ENCODE results near the gene ATP10A.

ATP10A gene

GRCh38 chr15:25701721-25702465 lies 161.2 kb downstream of the ATP10A start:
- Histone ChIP-seq H3K9ac (ENCODE audit: low read length) (no peak overlapping the region), H3K27me3 (replicated peaks; ENCODE audit: insufficient read depth, low read length) (no peaks in the 10 kb centered on the region), H3K4me3 (ENCODE audit: low read length) (no peak overlapping the region), H2AFZ (ENCODE audit: low read length) (no peak overlapping the region), H3K4me1 (ENCODE audit: low read length) (no peaks in the 10 kb centered on the region), H3K9me3 (replicated peaks; ENCODE audit: insufficient read depth, low read length) (no peaks in the 10 kb centered on the region), H3K36me3 (replicated peaks; ENCODE audit: insufficient read depth, low read length) (no peaks in the 10 kb centered on the region), H3K79me2 (ENCODE audit: low read length) (no peaks in the 10 kb centered on the region), H3F3A (ENCODE audit: insufficient read depth, low read length) (no peaks in the 10 kb centered on the region), H3K4me2 (ENCODE audit: low read depth, low read length) (no peak overlapping the region), H3K27ac (ENCODE audit: low read length) (no peak overlapping the region), H4K20me1 (ENCODE audit: insufficient read depth, low read length) (no peaks in the 10 kb centered on the region), H3K9me2 (replicated peaks; ENCODE audit: insufficient read depth, low read length) (no peaks in the 10 kb centered on the region)
- no peak for DNase-seq
- TF ChIP-seq CTCF (IDR thresholded peaks at IDR 0.05; ENCODE audit: low read length) (no peak), EZH2phosphoT487 (IDR thresholded peaks at IDR 0.05; ENCODE audit: low read length) (no peak), EZH2 (optimal IDR thresholded peaks at IDR 0.05; ENCODE audit: low read depth, low read length) (no peak)

GRCh38 chr15:25700916-25701315 lies 162.2 kb downstream of the ATP10A start:
- Histone ChIP-seq H3K79me2 (ENCODE audit: low read length) (no peaks in the 10 kb centered on the region), H4K20me1 (ENCODE audit: insufficient read depth, low read length) (no peaks in the 10 kb centered on the region), H3K27me3 (replicated peaks; ENCODE audit: insufficient read depth, low read length) (no peaks in the 10 kb centered on the region), H3K4me3 (ENCODE audit: low read length) (no peak overlapping the region), H3K9me3 (replicated peaks; ENCODE audit: insufficient read depth, low read length) (no peaks in the 10 kb centered on the region), H2AFZ (ENCODE audit: low read length) (no peak overlapping the region), H3K4me2 (ENCODE audit: low read depth, low read length) (no peak overlapping the region), H3K4me1 (ENCODE audit: low read length) (no peaks in the 10 kb centered on the region), H3F3A (ENCODE audit: insufficient read depth, low read length) (no peaks in the 10 kb centered on the region), H3K9me2 (replicated peaks; ENCODE audit: insufficient read depth, low read length) (no peaks in the 10 kb centered on the region), H3K36me3 (replicated peaks; ENCODE audit: insufficient read depth, low read length) (no peaks in the 10 kb centered on the region), H3K9ac (ENCODE audit: low read length) (no peak overlapping the region), H3K27ac (ENCODE audit: low read length) (no peak overlapping the region)
- TF ChIP-seq EZH2 (optimal IDR thresholded peaks at IDR 0.05; ENCODE audit: low read depth, low read length) (no peak), CTCF (IDR thresholded peaks at IDR 0.05; ENCODE audit: low read length) (no peak), EZH2phosphoT487 (IDR thresholded peaks at IDR 0.05; ENCODE audit: low read length) (no peak)
- DNase-seq, result no peak

GRCh38 chr15:25697586-25697985 lies 165.5 kb downstream of the ATP10A start:
- Histone ChIP-seq H3K4me2 (ENCODE audit: low read depth, low read length) (no peak overlapping the region), H2AFZ (ENCODE audit: low read length) (no peak overlapping the region), H4K20me1 (ENCODE audit: insufficient read depth, low read length) (no peaks in the 10 kb centered on the region), H3K9ac (ENCODE audit: low read length) (no peak overlapping the region), H3F3A (ENCODE audit: insufficient read depth, low read length) (no peaks in the 10 kb centered on the region), H3K27me3 (replicated peaks; ENCODE audit: insufficient read depth, low read length) (no peaks in the 10 kb centered on the region), H3K79me2 (ENCODE audit: low read length) (no peaks in the 10 kb centered on the region), H3K9me2 (replicated peaks; ENCODE audit: insufficient read depth, low read length) (no peaks in the 10 kb centered on the region), H3K9me3 (replicated peaks; ENCODE audit: insufficient read depth, low read length) (no peaks in the 10 kb centered on the region), H3K4me1 (ENCODE audit: low read length) (no peaks in the 10 kb centered on the region), H3K4me3 (ENCODE audit: low read length) (no peak overlapping the region), H3K27ac (ENCODE audit: low read length) (no peak overlapping the region), H3K36me3 (replicated peaks; ENCODE audit: insufficient read depth, low read length) (no peaks in the 10 kb centered on the region)
- no peak for DNase-seq
- TF ChIP-seq EZH2phosphoT487 (IDR thresholded peaks at IDR 0.05; ENCODE audit: low read length) (no peak), EZH2 (optimal IDR thresholded peaks at IDR 0.05; ENCODE audit: low read depth, low read length) (no peak), CTCF (IDR thresholded peaks at IDR 0.05; ENCODE audit: low read length) (no peak)

Measured in MM.1S (cell line).